Mesenchymal stem cell (in vitro differentiated cells and primary cell): ENCODE data around the gene OR2A5.

Source experiments
- DNase-seq: peaks from one replicate; pipeline ENCODE4 v3.0.0-alpha.2; 2013
- H2AFZ ChIP-seq: one replicate; pipeline ENCODE4 v1.6.1; 2013; ENCODE audit warnings: low read depth, mild to moderate bottlenecking, control low read depth, inconsistent platforms, low read length, moderate library complexity
- H2AK5ac ChIP-seq: 2 replicates; pipeline ENCODE4 v1.6.1; 2013; ENCODE audit warnings: low read length, moderate library complexity, mild to moderate bottlenecking, inconsistent platforms; ENCODE audit not compliant: severe bottlenecking
- H2BK120ac ChIP-seq: one replicate; pipeline ENCODE4 v1.6.1; 2013; ENCODE audit warnings: low read depth, mild to moderate bottlenecking, inconsistent platforms, low read length, moderate library complexity
- H2BK12ac ChIP-seq, 2 experiments: one replicate each; pipeline ENCODE4 v1.6.1; 2013; ENCODE audit warnings: inconsistent platforms in 2 of 2, low read length in 2 of 2, mild to moderate bottlenecking in 2 of 2, moderate library complexity in 2 of 2, control low read depth in 1 of 2
- H2BK15ac ChIP-seq: one replicate; pipeline ENCODE4 v1.6.1; 2013; ENCODE audit warnings: mild to moderate bottlenecking, low read depth, inconsistent platforms; ENCODE audit not compliant: poor library complexity, severe bottlenecking
- H2BK5ac ChIP-seq: 2 replicates; pipeline ENCODE4 v1.6.1; 2013; ENCODE audit warnings: low read depth, mild to moderate bottlenecking, low read length, control low read depth, inconsistent platforms; ENCODE audit not compliant: poor library complexity, severe bottlenecking
- H3K14ac ChIP-seq, 2 experiments: one replicate each; pipeline ENCODE4 v1.6.1; 2013; ENCODE audit warnings: inconsistent platforms in 2 of 2, low read length in 2 of 2, control low read depth in 1 of 2, mild to moderate bottlenecking in 1 of 2, moderate library complexity in 1 of 2
- H3K18ac ChIP-seq, 2 experiments: one replicate each; pipeline ENCODE4 v1.6.1; 2013; ENCODE audit warnings: inconsistent platforms in 2 of 2, low read length in 2 of 2, control low read depth in 1 of 2, low read depth in 1 of 2, mild to moderate bottlenecking in 1 of 2
- H3K23ac ChIP-seq, 2 experiments: one replicate each; pipeline ENCODE4 v1.6.1; 2013; ENCODE audit warnings: inconsistent platforms in 2 of 2, low read length in 2 of 2, mild to moderate bottlenecking in 2 of 2, moderate library complexity in 2 of 2, control low read depth in 1 of 2
- H3K27ac ChIP-seq: 2 replicates; pipeline ENCODE4 v1.5.1; 2013; ENCODE audit warnings: mild to moderate bottlenecking, moderate library complexity, low read length, control low read depth, inconsistent platforms; ENCODE audit not compliant: poor library complexity, severe bottlenecking
- H3K27me3 ChIP-seq, 2 experiments: 2 replicates each; pipeline versions ENCODE4 v1.6.1 to v1.7.0; 2013; ENCODE audit warnings: low read length in 2 of 2, mild to moderate bottlenecking in 2 of 2, moderate library complexity in 2 of 2, control low read depth in 1 of 2, inconsistent platforms in 1 of 2; ENCODE audit not compliant: control insufficient read depth in 1 of 2, insufficient read depth in 1 of 2
- H3K36me3 ChIP-seq, 2 experiments: 2 replicates each; pipeline versions ENCODE4 v1.6.1 to v1.7.0; 2013; ENCODE audit warnings: low read length in 2 of 2, control low read depth in 1 of 2, inconsistent platforms in 1 of 2, low read depth in 1 of 2, mild to moderate bottlenecking in 1 of 2; ENCODE audit not compliant: insufficient read depth in 2 of 2, control insufficient read depth in 1 of 2
- H3K4ac ChIP-seq, 2 experiments: one replicate each; pipeline ENCODE4 v1.6.1; 2013; ENCODE audit warnings: inconsistent platforms in 2 of 2, low read length in 2 of 2, mild to moderate bottlenecking in 2 of 2, moderate library complexity in 2 of 2, control low read depth in 1 of 2, low read depth in 1 of 2
- H3K4me1 ChIP-seq: 2 replicates; pipeline ENCODE4 v1.6.1; 2013; ENCODE audit warnings: low read depth, low read length, control low read depth; ENCODE audit not compliant: control insufficient read depth, insufficient read depth
- H3K4me2 ChIP-seq: 2 replicates; pipeline ENCODE4 v1.6.1; 2013; ENCODE audit warnings: low read length, mild to moderate bottlenecking, inconsistent platforms; ENCODE audit not compliant: poor library complexity, severe bottlenecking
- H3K4me3 ChIP-seq, 2 experiments: 2 replicates each; pipeline versions ENCODE4 v1.5.1 to v1.7.0; 2013; ENCODE audit warnings: low read length in 2 of 2, mild to moderate bottlenecking in 2 of 2, control low read depth in 1 of 2, low read depth in 1 of 2; ENCODE audit not compliant: insufficient read depth in 1 of 2
- H3K79me1 ChIP-seq: replicated peaks from 2 replicates; pipeline ENCODE4 v1.6.1; 2013; ENCODE audit warnings: mild to moderate bottlenecking, control low read depth, low read length, inconsistent platforms; ENCODE audit not compliant: poor library complexity, severe bottlenecking
- H3K9ac ChIP-seq: 2 replicates; pipeline ENCODE4 v1.7.0; 2013; ENCODE audit warnings: mild to moderate bottlenecking, low read length, moderate library complexity
- H3K9me3 ChIP-seq: 2 replicates; pipeline ENCODE4 v1.7.0; 2013; ENCODE audit warnings: mild to moderate bottlenecking, low read length; ENCODE audit not compliant: control insufficient read depth
- H4K8ac ChIP-seq: one replicate; pipeline ENCODE4 v1.6.1; 2013; ENCODE audit warnings: inconsistent platforms, mild to moderate bottlenecking, low read length, moderate library complexity
- H4K91ac ChIP-seq: one replicate; pipeline ENCODE4 v1.6.1; 2013; ENCODE audit warnings: mild to moderate bottlenecking, low read length, inconsistent platforms
- WGBS: methylation state at CpG from one replicate; pipeline ENCODE4 v1.1.7; 2013; ENCODE audit warnings: mixed read lengths; 5-methylcytosine and 5-hydroxymethylcytosine counted together

The OR2A5 gene

DNA sequence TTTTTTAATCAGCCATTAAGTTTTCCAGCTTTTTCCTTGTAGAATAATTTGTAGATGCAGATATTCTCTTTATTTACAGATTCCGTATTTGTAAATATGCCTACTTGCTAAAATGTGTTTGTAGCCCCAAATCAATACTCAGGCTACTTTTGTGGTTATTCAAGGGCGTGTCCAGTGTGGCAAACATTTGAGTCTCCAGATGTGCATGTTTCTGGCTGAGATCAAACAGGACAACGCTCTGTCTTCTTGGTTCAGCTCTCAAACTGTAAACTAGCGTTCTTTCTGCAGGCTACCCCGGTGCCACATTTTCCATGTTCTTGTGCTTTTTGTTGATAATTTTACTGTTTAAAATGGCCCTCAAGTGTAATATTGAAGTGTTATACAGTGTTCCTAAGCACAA is 16.2 kb upstream of the OR2A5 start:
- H4K91ac ChIP-seq = no peak overlapping the region
- no peak overlapping the region for H3K18ac ChIP-seq
- no peak overlapping the region for H2AFZ ChIP-seq
- H3K27me3 ChIP-seq = no peaks in the 10 kb centered on the region
- no peak overlapping the region for H4K8ac ChIP-seq
- H3K79me1 ChIP-seq = no peaks in the 10 kb centered on the region
- H3K23ac ChIP-seq = no peak overlapping the region
- no peak overlapping the region for H3K27ac ChIP-seq
- no peaks in the 10 kb centered on the region for H3K36me3 ChIP-seq
- DNase-seq = no peak
- 89% methylated on average over 5 of the region's 5 CpGs for WGBS
- no peak overlapping the region for H2BK12ac ChIP-seq
- H3K4me2 ChIP-seq = no peak overlapping the region
- no peak overlapping the region for H3K14ac ChIP-seq
- H3K4ac ChIP-seq = no peak overlapping the region
- H2BK5ac ChIP-seq = no peak overlapping the region
- H3K9me3 ChIP-seq = no peaks in the 10 kb centered on the region
- H3K4me1 ChIP-seq = no peaks in the 10 kb centered on the region
- no peak overlapping the region for H2BK15ac ChIP-seq
- no peak overlapping the region for H2AK5ac ChIP-seq
- no peak overlapping the region for H3K4me3 ChIP-seq
- H2BK120ac ChIP-seq = no peak overlapping the region
- no peak overlapping the region for H3K9ac ChIP-seq

DNA sequence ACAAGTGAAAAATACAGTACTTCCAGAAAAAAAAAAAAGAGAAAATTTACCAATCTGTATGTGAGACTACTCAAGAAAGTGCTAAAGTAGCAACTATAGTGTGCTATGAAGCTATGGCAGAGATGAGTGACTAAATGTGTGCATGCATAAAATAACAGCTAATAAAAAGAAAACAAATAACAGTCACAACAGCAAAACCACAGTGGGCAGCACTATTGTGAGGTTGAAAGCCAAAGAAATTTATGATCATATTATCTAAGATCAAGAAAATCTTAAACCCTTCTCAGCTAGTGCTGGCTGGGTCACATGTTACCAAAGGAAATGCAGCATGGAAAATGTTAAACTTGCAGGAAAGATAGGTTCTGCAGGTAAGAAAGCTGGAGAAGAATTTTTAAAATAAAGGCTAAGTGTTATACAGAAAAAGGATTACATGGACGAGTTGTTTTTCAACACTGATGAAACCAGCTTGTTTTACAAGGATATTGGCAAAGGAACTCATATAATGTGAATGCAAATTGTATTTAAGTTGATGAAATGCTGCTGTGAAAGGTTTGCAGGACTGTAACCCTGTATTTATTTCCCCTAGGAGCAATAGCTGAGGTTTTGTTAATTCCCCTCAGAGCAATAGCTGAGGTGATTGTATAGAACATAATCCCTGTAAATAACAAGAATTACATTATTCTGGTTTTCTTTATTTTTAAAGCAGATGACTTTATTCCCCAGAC is 15.6 kb upstream of the OR2A5 start:
- Histone ChIP-seq H3K36me3 (no peaks in the 10 kb centered on the region), H2BK5ac (no peak overlapping the region), H2AK5ac (no peak overlapping the region), H4K91ac (no peak overlapping the region), H3K14ac (no peak overlapping the region), H3K4ac (no peak overlapping the region), H3K9me3 (no peaks in the 10 kb centered on the region), H3K4me1 (no peaks in the 10 kb centered on the region), H2AFZ (no peak overlapping the region), H2BK15ac (no peak overlapping the region), H3K27ac (no peak overlapping the region), H3K23ac (no peak overlapping the region), H3K79me1 (no peaks in the 10 kb centered on the region), H3K4me2 (no peak overlapping the region), H3K18ac (no peak overlapping the region), H2BK12ac (no peak overlapping the region), H3K4me3 (no peak overlapping the region), H3K9ac (no peak overlapping the region), H4K8ac (no peak overlapping the region), H2BK120ac (no peak overlapping the region), H3K27me3 (no peaks in the 10 kb centered on the region)
- no peak for DNase-seq
- 55% methylated on average over 1 of the region's 1 CpG for WGBS

DNA sequence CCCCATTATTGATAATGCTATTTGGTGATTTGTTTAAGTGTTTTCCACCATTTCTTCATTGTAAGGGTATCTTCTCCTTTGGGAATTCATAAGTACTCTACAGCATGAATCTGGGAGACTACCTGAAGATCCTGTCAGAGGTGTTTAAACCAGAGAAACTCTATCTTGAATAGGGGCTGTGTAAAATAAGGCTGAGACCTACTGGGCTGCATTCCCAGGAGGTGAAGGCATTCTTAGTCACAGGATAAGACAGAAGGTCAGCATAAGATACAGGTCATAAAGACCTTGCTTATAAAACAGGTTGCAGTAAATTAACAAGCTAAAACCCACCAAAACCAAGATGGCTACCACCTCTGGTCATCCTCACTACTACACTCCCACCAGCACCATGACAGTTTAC is 13.4 kb upstream of the OR2A5 start:
- DNase-seq = no peak
- no peak overlapping the region for H3K4ac ChIP-seq

DNA sequence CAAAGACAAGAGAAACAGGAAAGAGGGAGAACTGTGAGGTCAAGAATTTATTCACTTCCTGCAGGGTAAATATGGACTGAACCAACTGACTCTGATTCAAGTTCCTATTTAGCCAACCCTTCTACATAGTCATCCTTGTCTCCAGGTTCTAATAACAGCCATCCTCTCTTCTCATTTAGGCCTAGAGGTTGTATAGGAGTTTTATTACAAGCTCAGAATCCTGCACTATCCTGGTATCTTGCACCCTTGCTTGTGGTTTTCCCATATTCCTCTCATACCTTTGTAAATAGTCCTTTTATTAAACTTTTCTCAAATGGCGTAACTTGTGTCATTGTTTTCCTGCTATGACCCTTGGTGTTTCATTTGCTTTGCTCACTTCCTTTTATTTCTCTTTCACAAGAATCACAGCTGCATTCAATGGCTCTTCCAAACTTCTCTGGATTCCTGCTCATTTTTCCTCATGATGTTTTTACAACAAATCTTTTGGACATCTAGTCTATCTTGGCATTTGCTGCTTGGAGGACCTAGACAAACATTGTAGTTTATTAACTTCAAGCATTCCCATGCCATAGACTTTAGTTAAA is 12.4 kb upstream of the OR2A5 start:
- Histone ChIP-seq H3K23ac (no peak overlapping the region), H3K4me3 (no peak overlapping the region), H3K27ac (no peak overlapping the region), H3K9ac (no peak overlapping the region), H3K4me2 (no peak overlapping the region), H3K4me1 (no peaks in the 10 kb centered on the region), H2AK5ac (no peak overlapping the region), H2BK5ac (no peak overlapping the region), H2BK12ac (no peak overlapping the region), H3K18ac (no peak overlapping the region), H3K4ac (no peak overlapping the region), H4K8ac (no peak overlapping the region), H3K27me3 (no peaks in the 10 kb centered on the region), H4K91ac (no peak overlapping the region), H3K36me3 (no peaks in the 10 kb centered on the region), H2AFZ (no peak overlapping the region), H2BK15ac (no peak overlapping the region), H3K79me1 (no peaks in the 10 kb centered on the region), H2BK120ac (no peak overlapping the region), H3K14ac (no peak overlapping the region), H3K9me3 (no peaks in the 10 kb centered on the region)
- WGBS = 44% methylated on average over 1 of the region's 1 CpG
- DNase-seq = no peak

More for the DNA sequence above, 13.4 kb upstream of the OR2A5 start:
- Histone ChIP-seq H3K9me3 (no peaks in the 10 kb centered on the region), H3K23ac (no peak overlapping the region), H3K27me3 (no peaks in the 10 kb centered on the region), H2AK5ac (no peak overlapping the region), H3K79me1 (no peaks in the 10 kb centered on the region), H4K8ac (no peak overlapping the region), H2BK120ac (no peak overlapping the region), H2BK12ac (no peak overlapping the region), H3K36me3 (no peaks in the 10 kb centered on the region), H2AFZ (no peak overlapping the region), H3K4me3 (no peak overlapping the region), H3K9ac (no peak overlapping the region), H3K14ac (no peak overlapping the region), H2BK5ac (no peak overlapping the region), H3K18ac (no peak overlapping the region), H2BK15ac (no peak overlapping the region), H4K91ac (no peak overlapping the region), H3K27ac (no peak overlapping the region), H3K4me2 (no peak overlapping the region), H3K4me1 (no peaks in the 10 kb centered on the region)
